Activated naive CD4-positive, alpha-beta T cell treated with anti-CD3 and anti-CD28 coated beads, Interleukin-2, amount 50 U/mL, for 72 hours (primary cell): ENCODE measurements around the gene BTN2A1. TPM values are rescaled to one million over a fixed set of nuclear protein-coding genes. Genes with fewer than 3 reads are reported as not detected.
A peak's percentile ranks its signal among the peaks of the same experiment; 100 is the strongest.

ENCODE experiments used
- ATAC-seq, 2 donors: fragments of 150-1000 bp; cut with Tn5 transposase; 2 replicates each; pipeline ENCODE4 v1.10.0; 2021; ENCODE audit warnings: mild to moderate bottlenecking in 2 of 2, moderate library complexity in 2 of 2
- DNase-seq, 2 donors: peaks; one replicate each; pipeline ENCODE4 v3.0.0; 2021 to 2022; ENCODE audit warnings: low spot score in 2 of 2
- H3K27ac Mint-ChIP-seq, 2 donors: one replicate each; pipeline ENCODE4 v1.8.0; 2022; ENCODE audit warnings: mild to moderate bottlenecking in 2 of 2, mixed read lengths in 2 of 2
- H3K36me3 Mint-ChIP-seq, 2 donors: one replicate each; pipeline ENCODE4 v1.8.0; 2022; ENCODE audit warnings: mixed read lengths in 2 of 2
- H3K9me3 Mint-ChIP-seq, 2 donors: one replicate each; pipeline ENCODE4 v1.8.0; 2022; ENCODE audit warnings: mixed read lengths in 2 of 2
- total RNA-seq, 2 donors: library from RNA; stranded (reverse); gene quantifications; one replicate each; pipeline ENCODE4 v1.2.3, GENCODE V29; 2022

BTN2A1 gene
- total RNA-seq, 2 donors from 2014 or later = 21.8 to 37.0 TPM

DNA sequence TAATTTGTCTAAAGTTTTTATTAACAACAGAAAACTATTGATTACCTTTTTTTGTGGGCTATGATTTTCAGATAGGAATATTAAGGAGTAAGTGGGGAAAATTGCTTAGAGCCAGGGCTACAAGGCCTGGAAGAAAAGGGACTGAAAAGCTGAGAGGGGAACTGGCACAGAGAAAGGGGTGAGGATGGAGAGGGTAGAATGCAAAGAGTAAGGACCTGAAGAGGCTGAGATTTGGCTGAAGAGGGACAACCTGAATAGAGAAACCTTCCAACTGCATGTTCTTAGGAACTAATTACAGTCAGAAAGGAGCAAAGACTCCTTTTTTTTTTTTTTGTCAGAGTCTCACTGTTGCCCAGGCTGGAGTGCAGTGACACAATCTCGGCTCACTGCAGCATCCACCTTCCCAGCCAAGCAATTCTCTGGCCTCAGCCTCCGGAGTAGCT lies 16.7 kb downstream of the BTN2A1 start:
- DNase-seq = no peak
- Mint-ChIP-seq H3K36me3 (peaks cover 31 to 50% of the 10 kb centered on the region in 2 donors), H3K27ac (peak overlapping the region; percentile 99 to 100), H3K9me3 (peaks cover 8 to 13% of the 10 kb centered on the region in 2 donors)
- ATAC-seq = no peak

DNA sequence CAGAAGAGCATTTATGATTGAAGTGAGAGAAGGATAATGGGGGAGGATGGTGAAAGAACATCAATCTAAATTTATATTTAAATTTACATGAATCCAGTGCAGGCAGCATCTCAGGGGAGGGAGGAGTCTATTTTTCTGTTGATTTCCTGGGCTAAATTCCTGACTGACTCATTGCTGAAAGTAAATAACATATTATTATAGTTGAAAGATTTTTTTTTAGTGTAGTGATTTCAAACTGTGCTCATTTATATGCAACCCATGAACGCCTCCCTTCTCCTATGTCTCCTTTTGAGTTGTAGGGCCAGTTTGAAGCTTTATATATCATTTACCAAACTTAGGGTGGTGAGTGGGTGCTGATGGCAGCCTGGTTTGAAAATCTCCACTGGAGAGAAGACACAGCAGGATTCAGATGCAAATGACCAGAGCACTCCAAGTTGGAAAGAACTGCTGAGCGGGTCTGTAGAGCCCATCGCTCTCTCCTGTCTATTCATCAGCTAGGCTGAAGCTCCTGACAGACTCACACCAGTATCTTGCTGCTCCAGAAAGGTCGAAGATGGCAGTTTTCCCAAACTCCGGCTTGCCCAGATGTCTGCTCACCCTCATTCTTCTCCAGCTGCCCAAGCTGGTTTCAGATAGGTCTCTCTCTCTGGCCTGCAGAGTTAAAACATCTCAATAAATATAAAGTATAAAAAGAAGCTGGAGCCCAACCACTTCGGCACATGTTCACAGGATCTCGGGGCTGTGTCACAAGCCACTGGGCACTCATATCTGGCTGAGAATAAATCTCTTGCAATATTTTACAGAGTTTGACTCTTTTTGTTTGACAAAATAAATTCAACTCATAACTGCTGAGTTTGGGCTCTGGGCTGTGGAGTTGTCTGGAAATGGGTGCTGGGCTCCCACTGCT lies 18.3 kb downstream of the BTN2A1 start:
- peaks cover 26 to 42% of the 10 kb centered on the region in 2 donors for H3K36me3 Mint-ChIP-seq
- no peak for DNase-seq

GRCh38 chr6:26476896-26477295 lies 19.1 kb downstream of the BTN2A1 start:
- peaks cover 0 to 5% of the 10 kb centered on the region in 2 donors for H3K9me3 Mint-ChIP-seq
- H3K27ac Mint-ChIP-seq = peak overlapping the region in 1 of 2 donors; percentile 71
- no peak for ATAC-seq
- peaks cover 17 to 34% of the 10 kb centered on the region in 2 donors for H3K36me3 Mint-ChIP-seq
- no peak for DNase-seq

More for the DNA sequence above, 18.3 kb downstream of the BTN2A1 start:
- peaks cover 8 to 13% of the 10 kb centered on the region in 2 donors for H3K9me3 Mint-ChIP-seq
- H3K27ac Mint-ChIP-seq = peak overlapping the region; percentile 71 to 100
- no peak for ATAC-seq

DNA sequence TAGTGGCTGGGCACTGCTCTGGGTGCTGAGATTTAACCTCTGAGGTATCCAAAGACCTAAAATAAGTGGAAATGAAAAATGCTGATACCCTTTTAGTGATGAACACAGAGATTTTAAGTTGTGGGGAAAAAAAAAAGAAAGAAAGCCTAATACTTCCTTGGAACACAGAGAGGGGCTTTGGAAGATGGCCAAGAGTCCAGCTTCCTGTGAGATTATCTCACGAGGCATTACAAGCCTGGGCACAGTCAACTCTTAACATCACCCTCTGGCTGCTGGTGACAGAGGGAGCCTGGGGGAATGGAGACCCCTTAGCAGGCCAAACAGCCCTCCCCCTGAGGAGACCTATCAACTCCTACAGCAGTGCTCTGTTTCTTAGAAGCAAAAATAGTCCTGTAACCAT lies 19.7 kb downstream of the BTN2A1 start:
- Mint-ChIP-seq H3K36me3 (peaks cover 13 to 29% of the 10 kb centered on the region in 2 donors), H3K9me3 (peaks cover 0 to 5% of the 10 kb centered on the region in 2 donors), H3K27ac (peak overlapping the region in 1 of 2 donors; percentile 71)
- DNase-seq (no peak), ATAC-seq (no peak)

DNA sequence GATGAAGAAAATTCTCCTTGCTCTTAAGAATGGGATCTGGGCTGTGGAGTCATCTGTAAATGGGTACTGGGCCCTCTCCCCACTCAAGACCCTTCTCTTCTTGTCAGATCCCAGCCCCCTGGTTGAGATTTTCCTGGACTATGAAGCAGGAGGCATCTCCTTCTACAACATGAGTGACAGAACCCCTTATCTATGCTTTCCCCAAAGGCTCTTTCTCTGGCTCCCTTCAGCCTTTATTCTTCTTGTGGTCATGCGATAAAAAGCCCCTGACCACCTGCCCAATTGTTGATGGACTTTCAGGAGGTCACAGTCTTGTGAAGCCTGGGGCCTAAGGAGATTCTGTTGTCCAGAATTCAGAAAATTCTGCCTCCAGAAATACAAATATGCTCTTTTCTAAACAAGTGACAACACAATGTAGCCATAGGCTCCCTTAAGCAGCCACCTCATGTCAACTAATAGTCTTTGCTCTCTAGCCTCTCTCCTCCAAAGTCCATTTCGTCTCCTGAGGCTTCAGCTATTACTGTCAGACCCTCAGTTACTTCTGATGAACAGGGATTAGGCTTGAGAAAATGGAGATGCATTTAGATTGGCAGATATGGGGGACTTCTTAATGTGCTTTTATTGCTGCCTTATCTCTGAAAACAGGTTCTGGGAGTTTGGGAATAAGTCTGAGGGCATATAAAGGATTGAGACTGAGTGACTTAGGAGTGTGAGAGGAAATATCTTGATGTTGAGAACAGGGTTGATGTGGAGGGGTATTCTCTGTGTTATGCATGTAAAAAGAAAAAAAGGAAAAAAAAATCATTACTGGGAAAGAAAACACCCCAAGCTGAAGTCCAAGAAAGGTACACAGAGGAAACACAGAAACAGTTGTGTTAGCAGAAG lies 20.6 kb downstream of the BTN2A1 start:
- ATAC-seq (no peak), DNase-seq (no peak)
- Mint-ChIP-seq H3K36me3 (peaks cover 5 to 20% of the 10 kb centered on the region in 2 donors), H3K27ac (peak overlapping the region in 1 of 2 donors; percentile 71), H3K9me3 (no peaks in the 10 kb centered on the region)

DNA sequence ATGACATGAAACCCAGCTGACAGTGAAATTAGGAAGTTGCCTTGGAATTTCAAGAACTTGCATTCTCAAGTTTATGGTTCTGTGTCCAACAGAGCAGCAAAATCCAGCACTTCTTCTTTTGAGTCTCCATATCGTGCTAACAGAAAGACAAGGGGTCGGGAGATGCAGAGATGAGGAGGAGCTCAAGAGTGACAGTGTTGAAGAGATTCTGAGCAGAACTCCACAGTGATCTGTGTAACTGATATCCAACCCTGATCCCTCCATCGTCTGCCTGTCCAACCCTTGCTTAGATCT lies 21.2 kb downstream of the BTN2A1 start:
- peaks cover 5 to 15% of the 10 kb centered on the region in 2 donors for H3K36me3 Mint-ChIP-seq
- no peak overlapping the region for H3K27ac Mint-ChIP-seq
- H3K9me3 Mint-ChIP-seq = no peaks in the 10 kb centered on the region
- DNase-seq (no peak), ATAC-seq (no peak)

DNA sequence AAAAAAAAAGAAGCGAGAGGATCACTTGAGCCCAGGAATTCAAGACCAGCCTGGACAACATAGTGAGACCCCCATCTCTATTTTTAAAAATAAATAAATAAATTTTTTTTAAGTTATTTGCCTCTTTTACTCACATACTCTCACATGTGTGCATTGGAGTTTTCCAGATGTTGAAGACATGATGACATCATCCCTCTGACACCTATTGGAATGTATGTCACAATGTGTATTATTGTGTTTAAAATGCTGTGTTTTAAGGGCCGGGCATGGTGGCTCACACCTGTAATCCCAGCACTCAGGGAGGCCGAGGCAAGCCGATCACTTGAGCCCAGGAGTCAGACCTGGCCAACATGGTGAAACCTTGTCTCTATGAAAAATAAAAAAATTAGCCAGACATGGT lies 24.6 kb downstream of the BTN2A1 start:
- no peak overlapping the region for H3K27ac Mint-ChIP-seq
- DNase-seq (no peak), ATAC-seq (no peak)
- peaks cover 3 to 4% of the 10 kb centered on the region in 2 donors for H3K9me3 Mint-ChIP-seq
- H3K36me3 Mint-ChIP-seq = peaks cover 1 to 2% of the 10 kb centered on the region in 2 donors

GRCh38 chr6:26483727-26484126 lies 26.0 kb downstream of the BTN2A1 start:
- H3K36me3 Mint-ChIP-seq = peaks cover 9% of the 10 kb centered on the region in 2 donors
- no peak for DNase-seq
- ATAC-seq = no peak
- peaks cover 6 to 11% of the 10 kb centered on the region in 2 donors for H3K9me3 Mint-ChIP-seq
- no peak overlapping the region for H3K27ac Mint-ChIP-seq

DNA sequence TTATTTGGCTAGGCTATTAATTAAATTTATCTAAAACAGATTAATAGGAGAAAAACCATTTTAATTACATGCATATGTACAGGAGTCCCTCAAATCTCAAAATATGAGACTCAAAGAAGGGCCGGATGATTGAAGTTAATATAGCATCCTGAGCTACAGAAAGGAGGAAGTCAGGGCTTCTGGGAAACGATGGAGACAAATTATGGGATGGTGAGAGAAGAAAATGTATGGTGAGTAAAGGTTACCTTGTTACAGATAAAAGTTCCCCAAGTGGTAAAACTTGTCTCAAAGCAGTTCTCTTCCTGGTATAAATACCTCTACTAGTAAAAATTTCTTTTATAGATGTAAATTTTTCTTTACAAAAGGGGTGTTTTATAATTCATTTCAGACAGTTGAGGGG lies 26.4 kb downstream of the BTN2A1 start:
- DNase-seq = no peak
- ATAC-seq = no peak
- H3K36me3 Mint-ChIP-seq = peaks cover 9% of the 10 kb centered on the region in 2 donors
- peaks cover 6 to 11% of the 10 kb centered on the region in 2 donors for H3K9me3 Mint-ChIP-seq
- H3K27ac Mint-ChIP-seq = no peak overlapping the region

DNA sequence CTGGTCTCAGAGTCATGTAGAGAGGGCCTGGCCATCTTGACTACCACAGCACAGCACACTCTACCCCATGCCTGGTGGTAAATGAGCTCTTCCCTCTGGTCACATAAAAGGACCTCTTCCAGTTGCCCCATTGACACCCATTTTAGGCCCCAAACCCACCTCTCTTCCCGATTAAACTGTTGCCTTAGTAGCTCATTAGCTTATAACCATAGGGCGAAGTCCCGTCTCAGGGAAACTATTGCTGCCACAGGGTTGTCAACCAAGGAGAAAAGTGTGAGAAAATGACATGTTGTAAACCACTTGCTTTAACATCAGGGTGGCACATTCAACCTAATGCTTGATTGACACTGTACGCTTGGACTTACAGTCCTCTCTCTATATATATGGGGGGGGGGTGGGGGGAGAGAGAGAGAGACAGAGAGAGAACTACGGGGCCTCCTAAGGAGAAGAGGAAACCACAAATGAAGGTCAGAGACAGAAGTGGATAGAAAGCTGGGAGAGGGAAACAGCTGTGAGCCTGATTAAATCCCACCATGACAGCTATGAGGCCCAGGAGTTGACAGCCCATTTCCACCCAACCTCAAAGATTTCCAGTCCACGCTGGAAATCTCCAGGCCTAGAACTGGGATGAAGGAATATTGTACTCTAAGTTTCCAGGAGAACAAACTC lies 27.5 kb downstream of the BTN2A1 start:
- ATAC-seq (no peak), DNase-seq (no peak)
- H3K9me3 Mint-ChIP-seq = peaks cover 6 to 11% of the 10 kb centered on the region in 2 donors
- no peak overlapping the region for H3K27ac Mint-ChIP-seq
- peaks cover 9% of the 10 kb centered on the region in 2 donors for H3K36me3 Mint-ChIP-seq

GRCh38 chr6:26486358-26486757 lies 28.6 kb downstream of the BTN2A1 start:
- H3K9me3 Mint-ChIP-seq = peaks cover 6 to 11% of the 10 kb centered on the region in 2 donors
- no peak overlapping the region for H3K27ac Mint-ChIP-seq
- DNase-seq (no peak), ATAC-seq (no peak)
- peaks cover 9% of the 10 kb centered on the region in 2 donors for H3K36me3 Mint-ChIP-seq

DNA sequence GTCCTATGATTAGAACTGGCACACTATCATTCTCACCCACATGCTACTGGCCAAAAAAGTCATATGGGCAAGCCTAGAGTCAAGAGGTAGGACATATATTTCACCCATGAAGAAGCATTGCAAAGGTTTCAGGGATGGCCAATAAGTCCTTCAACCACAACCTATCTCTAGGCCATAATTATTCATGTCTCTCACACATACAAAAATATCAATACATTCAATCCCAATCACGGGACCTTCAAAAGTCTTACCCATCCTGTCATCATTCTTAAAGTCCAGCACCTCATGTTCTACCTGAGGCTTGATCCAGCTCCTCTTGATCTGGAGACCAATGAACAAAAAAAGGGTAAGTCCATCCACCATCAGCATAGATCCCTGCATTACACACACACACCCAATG lies 29.7 kb downstream of the BTN2A1 start:
- no peak overlapping the region for H3K27ac Mint-ChIP-seq
- H3K36me3 Mint-ChIP-seq = peaks cover 9% of the 10 kb centered on the region in 2 donors
- DNase-seq = no peak
- no peak for ATAC-seq
- H3K9me3 Mint-ChIP-seq = peaks cover 6 to 11% of the 10 kb centered on the region in 2 donors

- H3K36me3 Mint-ChIP-seq = peaks cover 9% of the 10 kb centered on the region in 2 donors
- peaks cover 6 to 9% of the 10 kb centered on the region in 2 donors for H3K9me3 Mint-ChIP-seq
- DNase-seq (no peak), ATAC-seq (peak in 1 of 2 donors; percentile 68)
- peak overlapping the region in 1 of 2 donors; percentile 1 for H3K27ac Mint-ChIP-seq
Observed at GRCh38 chr6:26489996-26490964, 32.5 kb downstream of the BTN2A1 start.

DNA sequence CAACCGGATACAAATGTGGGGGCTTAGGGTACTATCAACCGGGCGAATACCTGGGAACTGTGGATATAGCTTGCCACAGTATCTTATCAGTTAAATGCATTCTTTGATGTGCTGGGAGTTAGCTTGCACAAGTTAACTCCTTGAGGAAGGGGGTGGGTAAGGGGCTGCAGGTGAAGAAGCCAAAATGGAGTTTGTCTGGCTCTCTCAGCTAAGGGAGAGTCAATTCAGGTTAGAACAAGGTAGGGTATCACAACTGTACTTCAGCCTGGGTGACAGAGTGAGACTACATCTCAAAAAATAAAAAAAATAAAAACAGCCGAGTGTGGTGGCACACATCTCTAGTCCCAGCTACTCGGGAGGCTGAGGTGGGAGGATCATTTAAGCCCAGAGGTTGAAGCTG lies 33.8 kb downstream of the BTN2A1 start:
- DNase-seq = no peak
- no peak for ATAC-seq
- Mint-ChIP-seq H3K36me3 (peaks cover 9% of the 10 kb centered on the region in 2 donors), H3K9me3 (peaks cover 6 to 8% of the 10 kb centered on the region in 2 donors), H3K27ac (no peak overlapping the region)

GRCh38 chr6:26493258-26493657 lies 35.5 kb downstream of the BTN2A1 start:
- H3K36me3 Mint-ChIP-seq = no peaks in the 10 kb centered on the region
- H3K27ac Mint-ChIP-seq = peak overlapping the region in 1 of 2 donors; percentile 63
- ATAC-seq (peak; percentile 37 to 61), DNase-seq (no peak)
- H3K9me3 Mint-ChIP-seq = no peaks in the 10 kb centered on the region
